ENCODE results near the gene GNB3. TPM values are rescaled to one million over a fixed set of nuclear protein-coding genes. Genes with fewer than 3 reads are reported as not detected.

Gene GNB3
- total RNA-seq, 1 experiment from 2014 or later = not detected

DNA sequence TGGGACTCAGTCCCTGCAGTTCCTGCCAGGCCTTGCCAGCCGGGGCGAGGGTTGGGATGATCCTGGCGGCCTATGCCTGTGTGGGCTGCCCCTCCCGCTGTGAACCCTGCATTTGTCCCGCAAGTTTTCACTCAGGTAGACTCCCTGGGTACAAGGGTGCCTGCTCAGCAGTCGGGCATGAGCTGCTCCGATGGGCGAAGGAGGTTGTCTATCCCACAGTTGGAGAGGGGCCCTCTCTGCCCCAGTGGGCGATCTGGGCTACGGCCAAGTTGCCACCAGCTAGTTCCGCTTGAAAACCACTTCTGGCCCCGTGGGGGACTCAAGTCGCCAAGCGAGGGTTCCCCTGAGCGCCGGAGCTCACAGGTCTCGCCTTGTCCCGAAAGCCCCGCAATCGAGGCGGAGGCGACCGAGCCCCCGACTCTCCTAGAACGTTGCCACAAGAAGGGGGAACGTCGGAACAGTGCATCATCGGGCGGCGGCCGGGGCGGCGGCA lies 26.2 kb downstream of the GNB3 start:
- Mint-ChIP-seq H3K36me3 (ENCODE audit: insufficient read depth, unreplicated experiment) (peaks cover 75% of the 10 kb centered on the region), H3K4me1 (ENCODE audit: low read depth, unreplicated experiment) (peaks cover 37% of the 10 kb centered on the region), H3K9me3 (ENCODE audit: low read depth, unreplicated experiment) (no peaks in the 10 kb centered on the region), H3K27ac (ENCODE audit: unreplicated experiment) (peak overlapping the region; percentile 91), H3K4me3 (ENCODE audit: low read depth, unreplicated experiment) (peak overlapping the region; percentile 88), H3K27me3 (ENCODE audit: unreplicated experiment) (no peaks in the 10 kb centered on the region)
- CTCF ChIA-PET = interaction anchor here (0.7 to 1.0 kb wide), 3 partner anchors 15 to 571 kb away, joined by 4 to 6 read pairs (median 5); partner anchors contain the start of gene USP5
- DNase-seq = peak; percentile 17
- intact Hi-C loops (cut with micrococcal nuclease; ENCODE audit: unreplicated experiment) = loop anchor here (5.0 kb wide), 2 partner anchors 60 to 75 kb away; partner anchors contain the start of genes ATN1, C12orf57 and RNU7-1
- no TSS peak for BruUV-seq (replicated peaks)
- TF ChIP-seq, protein P1, sequence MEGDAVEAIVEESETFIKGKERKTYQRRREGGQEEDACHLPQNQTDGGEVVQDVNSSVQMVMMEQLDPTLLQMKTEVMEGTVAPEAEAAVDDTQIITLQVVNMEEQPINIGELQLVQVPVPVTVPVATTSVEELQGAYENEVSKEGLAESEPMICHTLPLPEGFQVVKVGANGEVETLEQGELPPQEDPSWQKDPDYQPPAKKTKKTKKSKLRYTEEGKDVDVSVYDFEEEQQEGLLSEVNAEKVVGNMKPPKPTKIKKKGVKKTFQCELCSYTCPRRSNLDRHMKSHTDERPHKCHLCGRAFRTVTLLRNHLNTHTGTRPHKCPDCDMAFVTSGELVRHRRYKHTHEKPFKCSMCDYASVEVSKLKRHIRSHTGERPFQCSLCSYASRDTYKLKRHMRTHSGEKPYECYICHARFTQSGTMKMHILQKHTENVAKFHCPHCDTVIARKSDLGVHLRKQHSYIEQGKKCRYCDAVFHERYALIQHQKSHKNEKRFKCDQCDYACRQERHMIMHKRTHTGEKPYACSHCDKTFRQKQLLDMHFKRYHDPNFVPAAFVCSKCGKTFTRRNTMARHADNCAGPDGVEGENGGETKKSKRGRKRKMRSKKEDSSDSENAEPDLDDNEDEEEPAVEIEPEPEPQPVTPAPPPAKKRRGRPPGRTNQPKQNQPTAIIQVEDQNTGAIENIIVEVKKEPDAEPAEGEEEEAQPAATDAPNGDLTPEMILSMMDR (IDR thresholded peaks at IDR 0.05; ENCODE audit: unreplicated experiment) = no peak

- Mint-ChIP-seq H3K4me1 (ENCODE audit: low read depth, unreplicated experiment) (peaks cover 43% of the 10 kb centered on the region), H3K9me3 (ENCODE audit: low read depth, unreplicated experiment) (no peaks in the 10 kb centered on the region), H3K36me3 (ENCODE audit: insufficient read depth, unreplicated experiment) (peaks cover 77% of the 10 kb centered on the region), H3K27me3 (ENCODE audit: unreplicated experiment) (no peaks in the 10 kb centered on the region), H3K27ac (ENCODE audit: unreplicated experiment) (peak within 1 kb of the TSS; percentile 91), H3K4me3 (ENCODE audit: low read depth, unreplicated experiment) (peak within 1 kb of the TSS; percentile 88)
- DNase-seq = peak; percentile 78
- TF ChIP-seq, protein P1 (IDR thresholded peaks at IDR 0.05; ENCODE audit: unreplicated experiment) = no peak
- CTCF ChIA-PET = interaction anchor here (0.7 to 2.0 kb wide), 3 partner anchors 15 to 572 kb away, joined by 5 to 15 read pairs (median 6); partner anchors contain the start of genes CDCA3 and USP5
- intact Hi-C loops (cut with micrococcal nuclease; ENCODE audit: unreplicated experiment) = loop anchor here (5.0 kb wide), 2 partner anchors 60 to 75 kb away; partner anchors contain the start of genes ATN1, C12orf57 and RNU7-1
- BruUV-seq (replicated peaks) = no TSS peak
Observed at GRCh38 chr12:6867413-6868210, 26.9 kb downstream of the GNB3 start, which contains the start of gene TPI1. Gene TPI1 (plus strand): TSS chr12:6867531. CDS start chr12:6867567, 36 bp downstream.

DNA sequence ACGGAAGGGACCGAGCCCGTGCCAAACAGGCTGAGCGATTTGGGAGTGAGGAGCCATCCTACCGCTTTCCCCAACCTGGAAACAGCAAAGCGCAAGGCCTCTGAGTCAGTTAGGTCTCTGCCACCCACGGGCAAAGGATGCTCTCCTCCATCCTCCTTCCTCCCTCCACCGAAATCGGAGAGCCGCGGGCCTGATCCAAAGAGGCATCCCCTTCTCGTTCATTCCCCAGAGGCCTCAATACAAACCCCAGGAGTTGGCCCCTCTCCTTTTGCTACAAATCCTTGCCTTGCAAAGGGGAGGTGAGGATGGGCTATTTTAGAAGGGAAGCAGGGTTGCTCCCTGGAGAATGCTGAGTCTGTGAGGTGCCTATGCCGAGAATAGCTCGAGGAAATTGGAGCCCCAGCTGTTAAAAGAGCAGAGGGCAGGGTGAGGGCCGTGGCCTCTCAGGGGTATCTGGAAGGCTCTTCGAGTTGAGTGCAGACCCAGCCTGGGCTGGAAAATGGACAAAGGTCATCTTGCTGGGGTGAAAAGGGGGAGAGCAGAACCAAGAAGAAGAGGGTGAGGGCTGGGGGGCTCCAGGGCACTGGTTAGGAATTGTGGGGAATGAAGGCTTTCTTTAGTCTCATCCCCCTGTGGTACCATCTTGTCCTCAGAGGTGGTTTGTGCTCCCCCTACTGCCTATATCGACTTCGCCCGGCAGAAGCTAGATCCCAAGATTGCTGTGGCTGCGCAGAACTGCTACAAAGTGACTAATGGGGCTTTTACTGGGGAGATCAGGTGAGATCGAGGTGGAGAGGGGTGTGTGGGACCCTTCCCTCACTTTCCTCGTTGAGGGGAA lies 27.7 kb downstream of the GNB3 start:
- CTCF ChIA-PET = interaction anchor here (0.9 to 2.0 kb wide), 7 partner anchors 16 to 96 kb away, joined by 3 to 24 read pairs (median 15); partner anchors contain the start of genes CDCA3, ENO2 and USP5
- Mint-ChIP-seq H3K9me3 (ENCODE audit: low read depth, unreplicated experiment) (no peaks in the 10 kb centered on the region), H3K4me1 (ENCODE audit: low read depth, unreplicated experiment) (peaks cover 43% of the 10 kb centered on the region), H3K36me3 (ENCODE audit: insufficient read depth, unreplicated experiment) (peaks cover 81% of the 10 kb centered on the region), H3K27me3 (ENCODE audit: unreplicated experiment) (no peaks in the 10 kb centered on the region), H3K27ac (ENCODE audit: unreplicated experiment) (peak overlapping the region; percentile 91), H3K4me3 (ENCODE audit: low read depth, unreplicated experiment) (peak overlapping the region; percentile 88)
- no peak for DNase-seq
- no TSS peak for BruUV-seq (replicated peaks)
- TF ChIP-seq, protein P1 (IDR thresholded peaks at IDR 0.05; ENCODE audit: unreplicated experiment) = no peak
- intact Hi-C loops (cut with micrococcal nuclease; ENCODE audit: unreplicated experiment) = loop anchor here (5.0 kb wide), 2 partner anchors 59 to 74 kb away; partner anchors contain the start of genes ATN1, C12orf57 and RNU7-1

Data from Calu3 (cell line).